ENCODE data around the gene FOXN1. TPM values are rescaled to one million over a fixed set of nuclear protein-coding genes. Genes with fewer than 3 reads are reported as not detected.
"Not testable (repeated sequence)": the region's sequence is repeated elsewhere in the genome, so short reads cannot be mapped to it uniquely, and the experiment has no call there.

FOXN1 gene
- total and polyA plus RNA-seq, 2 donors (not counting 1 experiment from before 2014, with no cell fraction given), result not detected

- peaks cover 4% of the 10 kb centered on the region for H3K4me1 ChIP-seq (ENCODE audit: control insufficient read depth, extremely low read depth, insufficient read depth, low read length)
- H3K4me2 ChIP-seq (ENCODE audit: extremely low read depth, insufficient read depth, low read length), result no peak overlapping the region
- no peak overlapping the region for H3K27ac ChIP-seq (ENCODE audit: insufficient read depth, low read length)
- peaks cover 6% of the 10 kb centered on the region for H3K79me2 ChIP-seq (ENCODE audit: control insufficient read depth, insufficient read depth, low read length)
- H3K4me3 ChIP-seq (replicated peaks in 1 of 4; ENCODE audit: control extremely low read depth in 1 of 4, insufficient read depth in 1 of 4, low read depth in 3 of 4, low read length in 4 of 4), result no peak overlapping the region
- no peak overlapping the region for H3K9ac ChIP-seq (ENCODE audit: insufficient read depth, low read length)
- no peak for TF ChIP-seq CTCF (conservative IDR thresholded peaks at IDR 0.05 in 1 of 2, IDR thresholded peaks at IDR 0.05 in 1 of 2; ENCODE audit: low read depth in 1 of 2, low read length in 2 of 2)
- TF ChIP-seq EZH2 (IDR thresholded peaks at IDR 0.05; ENCODE audit: low read length, missing control alignments), result no peak
- no peak overlapping the region for H2AFZ ChIP-seq (ENCODE audit: low read length)
- no peaks in the 10 kb centered on the region for H3K9me3 ChIP-seq (ENCODE audit: control insufficient read depth, insufficient read depth, low read depth, low read length)
- DNase-seq (ENCODE audit: low read depth in 2 of 2), result no peak
- H3K36me3 ChIP-seq (ENCODE audit: control insufficient read depth, insufficient read depth, low read length), result peaks cover 9% of the 10 kb centered on the region
- H4K20me1 ChIP-seq (ENCODE audit: control insufficient read depth, extremely low read depth, insufficient read depth, low read length), result no peaks in the 10 kb centered on the region
- H3K27me3 ChIP-seq (ENCODE audit: control insufficient read depth, insufficient read depth, low read length), result no peaks in the 10 kb centered on the region
These were observed 69.1 kb downstream of the FOXN1 start for GRCh38 chr17:28575126-28575795.

- not testable (repeated sequence) for H2AFZ ChIP-seq (ENCODE audit: low read length); H3K9ac ChIP-seq (ENCODE audit: insufficient read depth, low read length); H3K79me2 ChIP-seq (ENCODE audit: control insufficient read depth, insufficient read depth, low read length); H3K27ac ChIP-seq (ENCODE audit: insufficient read depth, low read length); H3K27me3 ChIP-seq (ENCODE audit: control insufficient read depth, insufficient read depth, low read length); H3K36me3 ChIP-seq (ENCODE audit: control insufficient read depth, insufficient read depth, low read length); H3K4me3 ChIP-seq (replicated peaks in 1 of 4; ENCODE audit: control extremely low read depth in 1 of 4, insufficient read depth in 1 of 4, low read depth in 3 of 4, low read length in 4 of 4); DNase-seq (ENCODE audit: low read depth in 2 of 2); H4K20me1 ChIP-seq (ENCODE audit: control insufficient read depth, extremely low read depth, insufficient read depth, low read length); H3K4me1 ChIP-seq (ENCODE audit: control insufficient read depth, extremely low read depth, insufficient read depth, low read length); H3K9me3 ChIP-seq (ENCODE audit: control insufficient read depth, insufficient read depth, low read depth, low read length)
- H3K4me2 ChIP-seq (ENCODE audit: extremely low read depth, insufficient read depth, low read length), result peak overlapping the region; percentile 7
These were observed 69.9 kb downstream of the FOXN1 start for GRCh38 chr17:28576016-28576415.

- no peak within 1 kb of the TSS for H3K9ac ChIP-seq (ENCODE audit: insufficient read depth, low read length)
- peaks cover 4% of the 10 kb centered on the region for H3K4me1 ChIP-seq (ENCODE audit: control insufficient read depth, extremely low read depth, insufficient read depth, low read length)
- H3K4me2 ChIP-seq (ENCODE audit: extremely low read depth, insufficient read depth, low read length), result peak within 1 kb of the TSS; percentile 70
- no peaks in the 10 kb centered on the region for H3K27me3 ChIP-seq (ENCODE audit: control insufficient read depth, insufficient read depth, low read length)
- H2AFZ ChIP-seq (ENCODE audit: low read length), result peak within 1 kb of the TSS; percentile 93
- peak within 1 kb of the TSS; percentile 25 for H3K27ac ChIP-seq (ENCODE audit: insufficient read depth, low read length)
- H3K4me3 ChIP-seq (replicated peaks in 1 of 4; ENCODE audit: control extremely low read depth in 1 of 4, insufficient read depth in 1 of 4, low read depth in 3 of 4, low read length in 4 of 4), result peak within 1 kb of the TSS in 2 of 4 experiments; percentile 30 to 43
- H3K9me3 ChIP-seq (ENCODE audit: control insufficient read depth, insufficient read depth, low read depth, low read length), result no peaks in the 10 kb centered on the region
- H3K36me3 ChIP-seq (ENCODE audit: control insufficient read depth, insufficient read depth, low read length), result peaks cover 9% of the 10 kb centered on the region
- no peaks in the 10 kb centered on the region for H4K20me1 ChIP-seq (ENCODE audit: control insufficient read depth, extremely low read depth, insufficient read depth, low read length)
- TF ChIP-seq EZH2 (IDR thresholded peaks at IDR 0.05; ENCODE audit: low read length, missing control alignments), result no peak
- TF ChIP-seq CTCF (conservative IDR thresholded peaks at IDR 0.05 in 1 of 2, IDR thresholded peaks at IDR 0.05 in 1 of 2; ENCODE audit: low read depth in 1 of 2, low read length in 2 of 2), result no peak
- peak; percentile 86 to 91 for DNase-seq (ENCODE audit: low read depth in 2 of 2)
- no peaks in the 10 kb centered on the region for H3K79me2 ChIP-seq (ENCODE audit: control insufficient read depth, insufficient read depth, low read length)
These were observed 70.8 kb downstream of the FOXN1 start, which contains the start of gene ALDOC for GRCh38 chr17:28576758-28577465. TSS of gene ALDOC (minus strand) at chr17:28576895. CDS start at chr17:28575532, 1,363 bp downstream.

Measured in fibroblast of lung (primary cell).